Measurements from ENCODE around the gene NCAM1.

Gene NCAM1

DNA sequence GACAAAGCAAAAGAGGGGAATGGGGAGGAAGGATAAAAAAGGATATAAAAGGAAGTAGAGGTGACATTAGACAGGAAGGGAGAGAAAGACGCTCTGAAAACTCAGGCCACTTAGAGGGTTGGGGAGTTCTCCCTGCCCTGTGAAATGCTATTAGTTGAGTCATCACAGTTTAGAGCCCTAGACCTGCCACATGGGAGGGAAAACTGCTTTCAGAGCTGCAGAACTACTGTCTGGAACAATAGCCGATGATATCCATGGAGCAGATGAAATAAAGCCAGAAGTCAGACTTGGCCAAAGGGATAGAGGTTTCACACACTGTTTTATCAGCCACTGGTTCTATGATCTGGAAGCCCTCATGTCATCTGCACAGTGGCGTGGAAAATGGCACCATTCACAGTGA lies 157.9 kb downstream of the NCAM1 start:
- no peak overlapping the region for H3K4me3 ChIP-seq (replicated peaks; ENCODE audit: insufficient read depth, low read length)
- peaks cover 12% of the 10 kb centered on the region for H3K27me3 ChIP-seq (ENCODE audit: insufficient read depth, poor library complexity, severe bottlenecking)
- DNase-seq (ENCODE audit: low read depth in 1 of 2, low spot score in 1 of 2): no peak
- no peak overlapping the region for H3K27ac ChIP-seq (replicated peaks)
- TF ChIP-seq GABPA (IDR thresholded peaks at IDR 0.05; ENCODE audit: low read depth) (no peak), SPI1 (IDR thresholded peaks at IDR 0.05; ENCODE audit: borderline replicate concordance, low read depth) (no peak), POLR2AphosphoS5 (IDR thresholded peaks at IDR 0.05; ENCODE audit: low read depth) (no peak)
- TF ChIP-seq, protein P1, sequence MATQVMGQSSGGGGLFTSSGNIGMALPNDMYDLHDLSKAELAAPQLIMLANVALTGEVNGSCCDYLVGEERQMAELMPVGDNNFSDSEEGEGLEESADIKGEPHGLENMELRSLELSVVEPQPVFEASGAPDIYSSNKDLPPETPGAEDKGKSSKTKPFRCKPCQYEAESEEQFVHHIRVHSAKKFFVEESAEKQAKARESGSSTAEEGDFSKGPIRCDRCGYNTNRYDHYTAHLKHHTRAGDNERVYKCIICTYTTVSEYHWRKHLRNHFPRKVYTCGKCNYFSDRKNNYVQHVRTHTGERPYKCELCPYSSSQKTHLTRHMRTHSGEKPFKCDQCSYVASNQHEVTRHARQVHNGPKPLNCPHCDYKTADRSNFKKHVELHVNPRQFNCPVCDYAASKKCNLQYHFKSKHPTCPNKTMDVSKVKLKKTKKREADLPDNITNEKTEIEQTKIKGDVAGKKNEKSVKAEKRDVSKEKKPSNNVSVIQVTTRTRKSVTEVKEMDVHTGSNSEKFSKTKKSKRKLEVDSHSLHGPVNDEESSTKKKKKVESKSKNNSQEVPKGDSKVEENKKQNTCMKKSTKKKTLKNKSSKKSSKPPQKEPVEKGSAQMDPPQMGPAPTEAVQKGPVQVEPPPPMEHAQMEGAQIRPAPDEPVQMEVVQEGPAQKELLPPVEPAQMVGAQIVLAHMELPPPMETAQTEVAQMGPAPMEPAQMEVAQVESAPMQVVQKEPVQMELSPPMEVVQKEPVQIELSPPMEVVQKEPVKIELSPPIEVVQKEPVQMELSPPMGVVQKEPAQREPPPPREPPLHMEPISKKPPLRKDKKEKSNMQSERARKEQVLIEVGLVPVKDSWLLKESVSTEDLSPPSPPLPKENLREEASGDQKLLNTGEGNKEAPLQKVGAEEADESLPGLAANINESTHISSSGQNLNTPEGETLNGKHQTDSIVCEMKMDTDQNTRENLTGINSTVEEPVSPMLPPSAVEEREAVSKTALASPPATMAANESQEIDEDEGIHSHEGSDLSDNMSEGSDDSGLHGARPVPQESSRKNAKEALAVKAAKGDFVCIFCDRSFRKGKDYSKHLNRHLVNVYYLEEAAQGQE (IDR thresholded peaks at IDR 0.05; ENCODE audit: insufficient replicate concordance, low read depth): no peak
- TF ChIP-seq, protein P2, sequence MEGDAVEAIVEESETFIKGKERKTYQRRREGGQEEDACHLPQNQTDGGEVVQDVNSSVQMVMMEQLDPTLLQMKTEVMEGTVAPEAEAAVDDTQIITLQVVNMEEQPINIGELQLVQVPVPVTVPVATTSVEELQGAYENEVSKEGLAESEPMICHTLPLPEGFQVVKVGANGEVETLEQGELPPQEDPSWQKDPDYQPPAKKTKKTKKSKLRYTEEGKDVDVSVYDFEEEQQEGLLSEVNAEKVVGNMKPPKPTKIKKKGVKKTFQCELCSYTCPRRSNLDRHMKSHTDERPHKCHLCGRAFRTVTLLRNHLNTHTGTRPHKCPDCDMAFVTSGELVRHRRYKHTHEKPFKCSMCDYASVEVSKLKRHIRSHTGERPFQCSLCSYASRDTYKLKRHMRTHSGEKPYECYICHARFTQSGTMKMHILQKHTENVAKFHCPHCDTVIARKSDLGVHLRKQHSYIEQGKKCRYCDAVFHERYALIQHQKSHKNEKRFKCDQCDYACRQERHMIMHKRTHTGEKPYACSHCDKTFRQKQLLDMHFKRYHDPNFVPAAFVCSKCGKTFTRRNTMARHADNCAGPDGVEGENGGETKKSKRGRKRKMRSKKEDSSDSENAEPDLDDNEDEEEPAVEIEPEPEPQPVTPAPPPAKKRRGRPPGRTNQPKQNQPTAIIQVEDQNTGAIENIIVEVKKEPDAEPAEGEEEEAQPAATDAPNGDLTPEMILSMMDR (IDR thresholded peaks at IDR 0.05; ENCODE audit: insufficient read depth, low read length): no peak

DNA sequence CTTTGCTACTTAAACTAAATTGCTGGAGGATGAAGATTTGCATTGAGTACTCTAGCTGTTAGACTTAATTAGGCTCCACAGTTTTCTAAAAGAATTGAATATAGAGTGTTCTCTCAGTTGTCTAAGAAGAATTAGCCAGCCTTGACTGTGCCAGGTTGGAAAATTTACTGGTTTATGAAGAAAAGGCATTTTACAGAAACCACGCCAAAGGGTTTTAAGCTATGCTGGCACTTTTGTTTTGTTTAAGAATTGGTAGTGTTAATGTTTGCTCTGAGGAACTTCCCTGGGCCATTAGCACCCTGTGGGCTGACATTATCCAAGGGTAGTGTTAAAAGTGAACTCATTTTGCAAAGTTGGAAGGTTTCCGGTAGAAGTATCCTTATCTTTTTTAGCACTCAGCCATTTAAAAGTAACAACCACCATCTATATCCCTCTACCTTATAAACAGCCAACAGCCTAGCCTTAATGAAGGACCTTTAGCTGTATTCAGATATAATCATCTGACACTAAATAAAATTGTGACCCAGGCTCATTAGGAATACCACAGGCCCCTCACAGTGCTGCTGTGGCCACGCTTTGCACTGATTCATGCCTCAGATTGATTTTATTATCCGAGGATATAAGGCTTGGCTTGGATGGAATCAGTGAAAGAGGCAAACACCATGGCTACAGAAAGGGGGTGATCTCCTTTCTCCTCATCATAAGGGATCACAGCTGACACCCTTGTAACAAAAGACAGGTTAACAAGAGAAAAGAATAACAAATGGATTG lies 158.9 kb downstream of the NCAM1 start:
- Histone ChIP-seq H3K27ac (replicated peaks) (no peak overlapping the region), H3K27me3 (ENCODE audit: insufficient read depth, poor library complexity, severe bottlenecking) (peaks cover 12% of the 10 kb centered on the region), H3K4me3 (replicated peaks; ENCODE audit: insufficient read depth, low read length) (no peak overlapping the region)
- TF ChIP-seq, protein P1 (IDR thresholded peaks at IDR 0.05; ENCODE audit: insufficient replicate concordance, low read depth): no peak
- TF ChIP-seq POLR2AphosphoS5 (IDR thresholded peaks at IDR 0.05; ENCODE audit: low read depth) (no peak), SPI1 (IDR thresholded peaks at IDR 0.05; ENCODE audit: borderline replicate concordance, low read depth) (no peak), GABPA (IDR thresholded peaks at IDR 0.05; ENCODE audit: low read depth) (no peak)
- TF ChIP-seq, protein P2 (IDR thresholded peaks at IDR 0.05; ENCODE audit: insufficient read depth, low read length): no peak
- DNase-seq (ENCODE audit: low read depth in 1 of 2, low spot score in 1 of 2): no peak

DNA sequence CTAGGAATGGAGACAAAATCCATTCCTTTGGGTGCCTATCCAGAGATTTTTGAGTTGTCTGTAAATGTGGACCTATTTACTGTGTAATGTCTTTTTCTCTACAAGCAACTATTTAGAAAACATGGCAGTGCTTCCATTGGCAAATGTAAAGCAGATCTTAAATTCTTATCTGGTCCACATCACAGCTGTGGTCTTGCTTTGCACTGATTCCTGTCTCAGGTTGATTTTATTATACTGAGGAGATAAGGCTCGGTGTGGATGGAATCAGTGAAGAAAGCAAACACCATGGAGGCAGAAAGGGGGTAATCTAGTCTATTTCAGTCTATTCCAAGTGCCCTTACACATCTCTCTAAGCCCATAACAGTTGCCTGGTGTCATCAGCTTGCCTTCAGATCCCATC lies 160.5 kb downstream of the NCAM1 start:
- no peak overlapping the region for H3K4me3 ChIP-seq (replicated peaks; ENCODE audit: insufficient read depth, low read length)
- no peak overlapping the region for H3K27ac ChIP-seq (replicated peaks)
- TF ChIP-seq GABPA (IDR thresholded peaks at IDR 0.05; ENCODE audit: low read depth): no peak
- TF ChIP-seq, protein P1 (IDR thresholded peaks at IDR 0.05; ENCODE audit: insufficient replicate concordance, low read depth): no peak
- TF ChIP-seq POLR2AphosphoS5 (IDR thresholded peaks at IDR 0.05; ENCODE audit: low read depth): no peak
- TF ChIP-seq, protein P2 (IDR thresholded peaks at IDR 0.05; ENCODE audit: insufficient read depth, low read length): no peak
- TF ChIP-seq SPI1 (IDR thresholded peaks at IDR 0.05; ENCODE audit: borderline replicate concordance, low read depth): no peak
- H3K27me3 ChIP-seq (ENCODE audit: insufficient read depth, poor library complexity, severe bottlenecking): peaks cover 9% of the 10 kb centered on the region
- no peak for DNase-seq (ENCODE audit: low read depth in 1 of 2, low spot score in 1 of 2)

Measured in HL-60 (cell line).